SHP77 (cell line): ENCODE measurements around the gene B4GALT4.

Source experiments
- DNase-seq, 2 experiments: peaks; one replicate each; lab custom pipeline; 2025; lab: John Stamatoyannopoulos, UW

B4GALT4 gene

GRCh38 chr3:119237299-119237698, 3.4 kb downstream of the B4GALT4 start:
- DNase-seq = no peak

GRCh38 chr3:119236756-119237155, 3.9 kb downstream of the B4GALT4 start:
- DNase-seq = no peak

- no peak for DNase-seq
Measured at GRCh38 chr3:119235151-119235550, 5.5 kb downstream of the B4GALT4 start.

- no peak for DNase-seq
Measured at GRCh38 chr3:119234610-119235009, 6.1 kb downstream of the B4GALT4 start.

- DNase-seq = no peak
Measured at GRCh38 chr3:119230745-119231144, 9.9 kb downstream of the B4GALT4 start.

- no peak for DNase-seq
Measured at GRCh38 chr3:119230071-119230470, 10.6 kb downstream of the B4GALT4 start.

GRCh38 chr3:119229190-119229589, 11.5 kb downstream of the B4GALT4 start:
- DNase-seq = no peak

- no peak for DNase-seq
Measured at GRCh38 chr3:119228373-119229145, 12.1 kb downstream of the B4GALT4 start.

- DNase-seq = no peak
Measured at GRCh38 chr3:119227070-119227850, 13.4 kb downstream of the B4GALT4 start.

- DNase-seq = no peak
Measured at GRCh38 chr3:119225121-119225520, 15.6 kb downstream of the B4GALT4 start.

GRCh38 chr3:119223511-119223910, 17.2 kb downstream of the B4GALT4 start:
- no peak for DNase-seq

GRCh38 chr3:119222391-119222790, 18.3 kb downstream of the B4GALT4 start:
- no peak for DNase-seq

- DNase-seq = no peak
Measured at GRCh38 chr3:119221779-119222320, 18.8 kb downstream of the B4GALT4 start.

GRCh38 chr3:119220970-119221667, 19.6 kb downstream of the B4GALT4 start:
- DNase-seq = no peak

GRCh38 chr3:119220198-119220597, 20.5 kb downstream of the B4GALT4 start:
- no peak for DNase-seq

- no peak for DNase-seq
Measured at GRCh38 chr3:119219069-119219468, 21.6 kb downstream of the B4GALT4 start.

GRCh38 chr3:119211803-119212202, 28.9 kb downstream of the B4GALT4 start:
- no peak for DNase-seq

- no peak for DNase-seq
Measured at GRCh38 chr3:119211193-119211592, 29.5 kb downstream of the B4GALT4 start.

GRCh38 chr3:119207512-119207875, 33.2 kb downstream of the B4GALT4 start:
- DNase-seq = no peak

GRCh38 chr3:119206611-119207511, 33.8 kb downstream of the B4GALT4 start:
- DNase-seq = no peak

GRCh38 chr3:119205685-119206084, 35.0 kb downstream of the B4GALT4 start:
- DNase-seq = no peak
